Head of caudate nucleus (tissue), 42 donors: ENCODE data around the gene NAB2.
"Not testable (repeated sequence)": the region's sequence is repeated elsewhere in the genome, so short reads cannot be mapped to it uniquely, and the experiment has no call there.

Source experiments
- DNase-seq, 42 donors: peaks; one replicate each; pipeline versions ENCODE4 v3.0.0 to v3.0.0-alpha.2; 2020 to 2021; ENCODE audit warnings: mixed read lengths in 7 of 42
- intact Hi-C: fragments of 100-400 bp; cut with DNase I; formaldehyde crosslinking; loops from one replicate; pipeline ENCODE4 v1.15.0; 2022

The NAB2 gene

DNA sequence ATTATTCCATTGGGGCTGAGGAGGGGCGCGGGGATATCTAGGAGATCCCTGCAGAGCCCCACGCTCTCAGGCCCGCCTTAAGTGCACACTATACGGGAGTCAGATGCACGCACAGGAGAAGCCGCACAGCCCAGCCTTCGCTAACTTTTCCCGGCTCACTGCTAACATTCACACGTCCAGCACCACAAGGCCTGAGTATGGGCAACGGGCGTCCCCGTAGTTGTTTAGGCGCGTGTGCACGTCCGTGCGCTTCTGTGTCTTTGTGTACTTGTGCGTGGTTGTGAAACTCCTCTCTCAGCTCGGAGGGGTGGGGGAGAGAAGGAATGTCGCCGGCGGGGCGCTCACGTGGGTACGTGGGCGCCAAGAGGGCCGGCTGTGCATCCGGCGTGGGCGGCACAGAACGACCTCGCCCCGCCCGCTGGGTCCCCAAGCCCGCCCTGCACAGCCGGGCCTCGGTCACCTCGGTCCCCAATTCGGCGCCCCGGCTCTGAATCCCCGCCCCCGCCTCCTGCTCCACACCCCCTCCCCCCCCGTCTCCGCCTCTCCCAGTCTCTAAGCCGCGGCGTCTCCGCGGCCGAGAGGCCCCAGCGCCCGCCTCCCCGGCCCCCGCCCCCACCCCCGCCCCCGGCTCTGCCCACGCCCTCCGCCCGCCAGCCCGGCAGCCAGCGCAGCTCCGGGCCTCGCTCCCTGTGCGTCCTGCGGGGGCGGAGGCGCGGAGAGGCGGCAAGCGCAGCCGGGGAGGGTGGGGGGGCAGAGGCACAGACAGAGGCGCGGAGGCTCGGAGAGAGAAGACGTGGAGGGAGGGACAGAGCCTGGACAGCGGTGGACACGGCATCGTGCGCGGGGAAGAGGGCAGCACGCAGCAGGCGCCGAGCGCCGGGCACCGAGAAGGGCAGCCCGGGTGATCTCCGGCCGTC, at the start of gene NAB2:
Gene NAB2, plus strand, starts transcription at position 761 of the 917 bp plus-strand sequence. CDS start 158 bp downstream, outside the sequence.
- intact Hi-C loops, result no loop called here
- DNase-seq, result peak; percentile 71 to 96 (median 90)

GRCh38 chr12:57040211-57040610, 48.7 kb upstream of the NAB2 start:
- intact Hi-C loops, result no loop called here
- DNase-seq, result no peak

DNA sequence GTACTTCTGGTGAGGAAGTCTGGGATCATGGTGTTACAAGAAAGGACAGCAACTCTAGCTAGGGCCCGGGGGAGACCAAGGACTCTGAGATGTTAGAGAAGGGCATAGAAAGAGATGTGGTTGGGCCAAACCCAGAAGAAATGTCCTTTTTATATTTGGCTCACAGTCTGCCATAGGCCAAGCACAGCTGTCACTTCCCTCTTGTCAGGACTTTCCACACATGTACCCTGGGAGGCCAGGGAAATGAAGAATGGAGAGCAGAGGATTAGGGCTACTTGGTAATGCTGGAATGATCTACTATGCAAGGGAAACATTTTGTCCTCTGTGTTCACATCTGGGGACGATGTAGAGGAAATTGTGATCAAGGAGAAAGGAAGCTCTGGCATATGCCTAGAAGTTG, 48.2 kb upstream of the NAB2 start:
- intact Hi-C loops, result no loop called here
- no peak for DNase-seq

DNA sequence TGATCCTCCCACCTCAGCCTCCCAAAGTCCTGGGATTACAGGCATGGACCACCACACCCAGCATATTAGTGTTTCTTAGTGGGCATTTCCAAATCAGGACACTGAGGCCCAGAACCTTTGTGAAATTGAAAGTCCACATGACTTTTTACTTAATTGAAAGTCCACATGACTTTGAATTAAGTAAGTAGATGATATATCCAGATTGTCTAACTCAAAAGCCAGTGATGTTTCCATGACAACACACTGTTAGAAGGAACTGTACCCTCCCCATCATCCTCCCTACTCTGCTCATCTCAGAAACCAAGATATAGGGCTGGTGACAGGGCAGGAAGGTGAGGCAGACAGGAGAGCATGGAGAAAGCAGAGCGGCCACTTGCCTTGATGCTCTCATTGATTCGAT, 46.2 kb upstream of the NAB2 start:
- intact Hi-C loops, result no loop called here
- no peak for DNase-seq

GRCh38 chr12:57044468-57044867, 44.4 kb upstream of the NAB2 start:
- no peak for DNase-seq
- intact Hi-C loops, result no loop called here

DNA sequence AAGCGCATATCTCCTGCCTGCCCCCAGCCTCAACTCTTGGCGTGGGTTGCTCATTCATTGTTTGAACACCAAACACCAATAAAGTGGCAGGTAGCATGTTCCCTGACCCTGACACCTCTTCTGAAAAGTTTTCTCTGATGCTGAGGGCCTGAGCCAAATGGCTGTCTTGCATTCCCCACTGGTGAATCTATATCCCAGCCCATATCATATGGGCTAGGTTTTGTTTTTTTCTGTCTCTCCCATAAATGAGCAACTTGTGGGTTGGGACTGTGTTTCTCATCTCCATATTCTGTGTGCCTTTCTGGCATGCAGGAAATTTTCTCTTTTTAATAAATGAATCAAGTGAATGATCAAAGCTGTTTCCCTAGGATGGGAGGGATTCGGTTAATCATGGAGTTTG, 44.0 kb upstream of the NAB2 start:
- DNase-seq, result no peak
- intact Hi-C loops, result no loop called here

DNA sequence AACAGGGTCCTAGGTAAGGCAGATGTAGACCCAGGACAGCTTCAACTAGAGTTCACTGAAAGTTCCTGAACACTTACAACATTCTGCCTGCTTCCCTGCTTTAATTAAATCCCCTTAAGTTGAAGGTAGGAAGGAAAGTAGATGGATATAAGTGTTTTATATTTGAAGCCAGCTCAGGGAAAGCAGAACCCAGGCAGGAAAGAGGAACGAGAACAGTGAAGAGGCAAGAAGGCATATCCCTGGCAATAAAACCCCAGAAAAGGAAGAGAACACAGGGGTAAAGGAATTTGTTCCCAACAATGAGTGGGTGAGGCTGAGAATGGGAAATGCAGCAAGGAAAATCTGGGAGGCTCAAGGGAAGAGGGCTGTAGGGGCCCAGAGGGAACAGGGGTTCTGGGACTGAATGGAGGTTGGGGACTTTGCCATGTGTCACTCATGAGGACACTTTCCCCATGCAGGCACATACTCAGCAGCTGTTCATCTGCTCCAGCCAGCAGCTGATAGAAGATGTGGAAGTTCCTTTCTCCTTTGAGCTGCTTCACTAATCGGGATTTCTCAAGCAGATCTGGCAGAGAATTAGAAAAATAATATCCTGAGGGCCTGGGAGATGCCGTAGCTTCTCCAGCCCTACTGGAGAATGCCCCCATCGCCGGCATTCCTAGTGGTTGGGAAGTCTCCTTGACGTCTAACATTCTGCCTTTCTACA, 42.7 kb upstream of the NAB2 start:
- peak in 2 of 42 donors; percentile 8 to 45 for DNase-seq
- intact Hi-C loops, result no loop called here

DNA sequence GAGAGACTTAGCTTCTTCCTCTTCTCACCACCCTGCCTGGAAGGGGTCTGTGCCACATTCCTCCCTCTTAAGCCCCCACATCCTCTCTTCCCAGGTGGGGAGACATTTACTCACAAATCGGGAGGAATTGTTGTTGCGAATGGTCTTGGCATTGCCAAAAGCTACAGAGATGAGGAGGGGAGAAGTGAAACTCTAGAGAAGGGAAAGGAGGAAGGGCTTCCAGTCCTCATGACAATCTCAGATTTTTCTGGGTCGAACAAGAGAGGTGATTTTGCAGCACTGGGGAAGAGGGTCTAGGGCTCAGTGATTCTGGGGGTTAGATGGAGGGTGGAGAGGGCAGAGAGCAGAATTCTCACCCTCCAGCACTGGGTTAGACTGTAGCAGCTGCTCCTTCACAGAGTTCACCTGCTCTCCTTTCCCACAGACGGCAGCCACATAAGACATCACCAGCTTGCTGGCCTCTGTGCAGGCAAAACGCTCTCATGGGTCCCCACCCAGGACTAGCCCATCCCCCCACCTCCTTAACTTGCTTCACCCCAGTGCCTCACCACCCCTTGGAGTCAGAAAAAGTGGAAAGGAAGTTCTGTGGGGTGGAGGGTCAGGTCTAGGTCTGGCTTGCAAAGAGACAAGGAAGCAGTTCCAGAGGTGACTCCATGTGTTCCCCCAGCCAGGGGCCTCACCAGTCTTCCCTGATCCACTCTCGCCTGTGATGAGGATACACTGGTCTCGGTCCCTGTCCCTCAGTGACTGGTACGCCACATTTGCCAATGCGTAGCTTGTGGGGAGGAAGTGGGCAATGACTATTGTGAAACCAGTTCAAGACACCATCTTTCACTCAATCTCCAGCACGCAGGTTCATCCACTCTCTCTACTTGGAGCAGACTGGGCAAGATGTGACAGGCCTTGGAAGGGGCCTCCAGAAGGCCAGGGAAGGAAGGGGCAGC, 41.7 kb upstream of the NAB2 start:
- intact Hi-C loops, result no loop called here
- DNase-seq, result peak in 1 of 42 donors; percentile 38

- intact Hi-C loops, result no loop called here
- DNase-seq, result no peak
Observed at GRCh38 chr12:57047981-57048380, 40.9 kb upstream of the NAB2 start.

GRCh38 chr12:57048423-57049118, 40.3 kb upstream of the NAB2 start:
- intact Hi-C loops, result no loop called here
- DNase-seq, result no peak

DNA sequence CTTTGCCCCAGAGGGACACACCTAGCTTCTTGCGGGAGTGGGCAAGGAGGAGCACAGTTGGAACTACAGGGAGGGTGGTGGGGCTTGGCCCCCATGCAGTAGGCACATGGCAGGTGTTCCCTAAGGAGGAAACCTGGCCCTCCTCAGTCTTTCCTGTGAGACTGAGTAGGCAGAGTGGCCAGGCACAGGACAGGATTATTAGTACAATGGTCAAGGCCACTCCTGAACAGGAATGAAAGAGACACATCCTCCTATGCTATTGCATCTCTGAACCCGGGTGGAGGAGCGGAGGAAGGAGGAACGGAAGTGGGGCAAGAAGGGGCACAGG, 39.8 kb upstream of the NAB2 start:
- intact Hi-C loops, result no loop called here
- DNase-seq, result no peak

- intact Hi-C loops, result no loop called here
- DNase-seq, result no peak
Observed at GRCh38 chr12:57049890-57050289, 39.0 kb upstream of the NAB2 start, which contains the start of gene MYO1A. TSS of gene MYO1A (minus strand) at chr12:57050129. CDS start at chr12:57048323, 1,806 bp downstream.

DNA sequence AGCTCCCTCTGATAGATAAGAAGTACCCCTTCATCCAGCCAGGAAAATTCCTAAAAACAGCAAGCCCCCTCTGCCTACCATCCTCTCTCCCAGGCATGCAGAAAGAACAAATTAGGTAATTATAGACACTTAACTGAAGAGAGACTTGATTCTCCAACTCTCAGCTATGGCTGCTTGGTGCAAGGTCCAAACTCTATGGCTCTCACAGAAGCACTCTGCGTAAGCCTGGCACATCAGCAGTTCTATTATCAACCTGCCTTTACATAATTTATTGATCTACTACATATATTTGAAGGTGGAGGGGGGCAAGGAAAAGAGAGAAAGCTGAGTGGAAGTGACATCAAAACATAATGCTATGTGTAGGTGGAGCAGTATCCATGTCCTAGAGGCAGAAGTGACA, 37.9 kb upstream of the NAB2 start:
- no peak for DNase-seq
- intact Hi-C loops, result no loop called here

DNA sequence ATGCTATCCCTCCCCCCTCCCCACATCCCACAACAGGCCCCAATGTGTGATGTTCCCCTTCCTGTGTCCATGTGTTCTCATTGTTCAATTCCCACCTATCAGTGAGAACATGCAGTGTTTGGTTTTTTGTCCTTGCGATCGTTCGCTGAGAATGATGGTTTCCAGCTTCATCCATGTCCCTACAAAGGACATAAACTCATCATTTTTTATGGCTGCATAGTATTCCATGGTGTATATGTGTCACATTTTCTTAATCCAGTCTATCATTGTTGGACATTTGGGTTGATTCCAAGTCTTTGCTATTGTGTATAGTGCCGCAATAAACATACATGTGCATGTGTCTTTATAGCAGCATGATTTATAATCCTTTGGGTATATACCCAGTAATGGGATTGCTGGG, 35.8 kb upstream of the NAB2 start:
- intact Hi-C loops, DNase-seq: not testable (repeated sequence)

DNA sequence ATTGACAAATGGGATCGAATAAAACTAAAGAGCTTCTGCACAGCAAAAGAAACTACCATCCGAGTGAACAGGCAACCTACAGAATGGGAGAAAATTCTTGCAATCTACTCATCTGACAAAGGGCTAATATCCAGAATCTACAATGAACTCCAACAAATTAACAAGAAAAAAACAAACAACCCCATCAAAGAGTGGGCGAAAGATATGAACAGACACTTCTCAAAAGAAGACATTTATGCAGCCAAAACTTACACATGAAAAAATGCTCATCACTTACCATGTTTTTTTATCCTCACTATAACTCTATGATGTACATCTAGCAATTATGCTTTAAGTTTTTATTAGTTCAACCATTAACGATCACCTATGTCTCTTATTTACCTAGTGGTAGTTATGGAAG, 35.0 kb upstream of the NAB2 start:
- DNase-seq, intact Hi-C loops: not testable (repeated sequence)

- no peak for DNase-seq
- intact Hi-C loops, result no loop called here
Observed at GRCh38 chr12:57055824-57056223, 33.1 kb upstream of the NAB2 start.

DNA sequence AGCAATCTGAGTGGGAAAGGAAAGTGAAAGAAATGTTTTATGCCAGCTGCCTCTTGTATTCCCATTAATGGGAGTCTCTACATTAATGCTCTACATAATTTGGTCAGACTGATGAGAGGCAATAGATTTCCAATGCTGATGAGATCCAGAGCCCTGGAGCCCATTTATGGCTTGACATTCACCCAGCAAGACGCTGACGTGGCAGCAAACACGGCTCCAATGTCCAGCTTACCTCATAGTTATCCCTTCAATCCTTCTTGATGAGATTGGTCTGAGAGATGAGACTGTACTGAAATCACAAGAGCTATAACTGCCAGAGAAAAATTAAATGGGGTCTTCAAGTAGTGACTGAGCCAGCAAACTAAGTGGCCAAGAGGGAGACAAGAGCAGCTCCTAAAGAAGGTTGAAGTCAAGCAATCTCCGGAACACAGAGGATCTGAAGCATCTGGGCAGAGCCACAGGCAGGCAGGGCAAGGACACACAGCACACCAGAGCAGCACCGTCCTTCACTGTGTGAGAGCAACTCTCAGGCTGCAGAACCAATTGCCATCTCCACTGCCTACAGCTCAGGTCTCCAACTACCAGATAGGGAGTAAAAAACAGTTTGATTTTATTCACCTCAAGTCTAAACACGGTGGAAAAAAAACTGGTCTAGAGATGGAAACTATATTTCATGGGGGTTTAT, 31.7 kb upstream of the NAB2 start:
- intact Hi-C loops, result no loop called here
- no peak for DNase-seq

GRCh38 chr12:57058454-57058853, 30.5 kb upstream of the NAB2 start:
- intact Hi-C loops, result no loop called here
- no peak for DNase-seq
